GM18951 (cell line): Measurements from ENCODE around the gene SDR9C7.
"Not testable (repeated sequence)": the region's sequence is repeated elsewhere in the genome, so short reads cannot be mapped to it uniquely, and the experiment has no call there.

Experiments used
- POLR2A ChIP-seq: IDR thresholded peaks from 4 replicates; pipeline ENCODE4 v1.6.1; 2011; ENCODE audit warnings: mild to moderate bottlenecking; ENCODE audit not compliant: insufficient read length, insufficient read depth; ENCODE audit errors: extremely low read depth
- in situ Hi-C: fragments of 300-500 bp; cut with MboI; formaldehyde crosslinking; loops from one replicate; pipeline ENCODE4 v1.12.0; 2022; ENCODE audit warnings: low sequenced_read_pairs, mixed read lengths, inconsistent platforms; ENCODE audit not compliant: unreplicated experiment

Gene SDR9C7

GRCh38 chr12:56935752-56936151 lies 1.5 kb upstream of the SDR9C7 start:
- in situ Hi-C loops: no loop called here
- TF ChIP-seq POLR2A: no peak

- TF ChIP-seq POLR2A: no peak
- in situ Hi-C loops: no loop called here
These were observed 949 bp upstream of the SDR9C7 start for GRCh38 chr12:56935157-56935556.

GRCh38 chr12:56932867-56933266 lies 1.3 kb downstream of the SDR9C7 start:
- in situ Hi-C loops: no loop called here
- TF ChIP-seq POLR2A: no peak

GRCh38 chr12:56932146-56932545 lies 2.1 kb downstream of the SDR9C7 start:
- in situ Hi-C loops: no loop called here
- no peak for TF ChIP-seq POLR2A

GRCh38 chr12:56931474-56931978 lies 2.7 kb downstream of the SDR9C7 start:
- in situ Hi-C loops: no loop called here
- no peak for TF ChIP-seq POLR2A

GRCh38 chr12:56930241-56930640 lies 4.0 kb downstream of the SDR9C7 start:
- in situ Hi-C loops: no loop called here
- no peak for TF ChIP-seq POLR2A

GRCh38 chr12:56929780-56930179 lies 4.4 kb downstream of the SDR9C7 start:
- in situ Hi-C loops: no loop called here
- no peak for TF ChIP-seq POLR2A

- no peak for TF ChIP-seq POLR2A
- in situ Hi-C loops: no loop called here
These were observed 5.9 kb downstream of the SDR9C7 start for GRCh38 chr12:56928262-56928661.

GRCh38 chr12:56927281-56927680 lies 6.9 kb downstream of the SDR9C7 start:
- TF ChIP-seq POLR2A: no peak

GRCh38 chr12:56922031-56922430 lies 12.2 kb downstream of the SDR9C7 start:
- TF ChIP-seq POLR2A: no peak
- in situ Hi-C loops: no loop called here

More at GRCh38 chr12:56927281-56927680, 6.9 kb downstream of the SDR9C7 start:
- in situ Hi-C loops: no loop called here

- no peak for TF ChIP-seq POLR2A
- in situ Hi-C loops: no loop called here
These were observed 12.9 kb downstream of the SDR9C7 start for GRCh38 chr12:56921346-56921745.

- in situ Hi-C loops: not testable (repeated sequence)
These were observed 16.1 kb downstream of the SDR9C7 start for GRCh38 chr12:56918139-56918538.

GRCh38 chr12:56916996-56917333 lies 17.2 kb downstream of the SDR9C7 start:
- TF ChIP-seq POLR2A: no peak
- in situ Hi-C loops: no loop called here

GRCh38 chr12:56916296-56916995 lies 17.8 kb downstream of the SDR9C7 start:
- TF ChIP-seq POLR2A: no peak
- in situ Hi-C loops: no loop called here

GRCh38 chr12:56914724-56915123 lies 19.5 kb downstream of the SDR9C7 start:
- no peak for TF ChIP-seq POLR2A
- in situ Hi-C loops: no loop called here
